Muscle layer of duodenum (tissue), 2 donors: ENCODE results near the gene CCDC181.
A peak's percentile ranks its signal among the peaks of the same experiment; 100 is the strongest.

Experiments used
- H3K27ac ChIP-seq: one replicate; pipeline ENCODE4 v1.7.0; 2013; ENCODE audit warnings: mild to moderate bottlenecking, low read length
- H3K27me3 ChIP-seq: one replicate; pipeline ENCODE4 v1.7.0; 2013; ENCODE audit warnings: low read depth, mild to moderate bottlenecking, control low read depth, low read length
- H3K36me3 ChIP-seq, 2 donors: one replicate each; pipeline ENCODE4 v1.7.0; 2013; ENCODE audit warnings: low read length in 2 of 2, control low read depth in 1 of 2, mild to moderate bottlenecking in 1 of 2; ENCODE audit not compliant: insufficient read depth in 2 of 2, control insufficient read depth in 1 of 2
- H3K4me1 ChIP-seq, 2 donors: one replicate each; pipeline ENCODE4 v1.7.0; 2013; ENCODE audit warnings: low read length in 2 of 2, mild to moderate bottlenecking in 2 of 2, control low read depth in 1 of 2, moderate library complexity in 1 of 2; ENCODE audit not compliant: insufficient read depth in 2 of 2, control insufficient read depth in 1 of 2
- H3K4me3 ChIP-seq, 2 donors: one replicate each; pipeline ENCODE4 v1.7.0; 2013; ENCODE audit warnings: low read length in 2 of 2, low read depth in 1 of 2, mild to moderate bottlenecking in 1 of 2
- H3K9me3 ChIP-seq, 2 donors: one replicate each; pipeline ENCODE4 v1.7.0; 2013; ENCODE audit warnings: low read length in 2 of 2, control low read depth in 1 of 2, mild to moderate bottlenecking in 1 of 2; ENCODE audit not compliant: control insufficient read depth in 1 of 2
- donor health status: healthy.

The CCDC181 gene

GRCh38 chr1:169395955-169396354 lies 31.3 kb downstream of the CCDC181 start:
- H3K9me3 ChIP-seq: no peaks in the 10 kb centered on the region
- no peaks in the 10 kb centered on the region for H3K27me3 ChIP-seq
- H3K4me3 ChIP-seq: no peak overlapping the region
- H3K4me1 ChIP-seq: no peaks in the 10 kb centered on the region
- H3K27ac ChIP-seq: no peak overlapping the region
- H3K36me3 ChIP-seq: peaks cover 9 to 35% of the 10 kb centered on the region in 2 donors

GRCh38 chr1:169392406-169392805 lies 34.9 kb downstream of the CCDC181 start:
- H3K27me3 ChIP-seq: no peaks in the 10 kb centered on the region
- H3K4me1 ChIP-seq: no peaks in the 10 kb centered on the region
- H3K9me3 ChIP-seq: no peaks in the 10 kb centered on the region
- H3K4me3 ChIP-seq: no peak overlapping the region
- H3K36me3 ChIP-seq: peaks cover 22 to 59% of the 10 kb centered on the region in 2 donors
- no peak overlapping the region for H3K27ac ChIP-seq

- peaks cover 28 to 68% of the 10 kb centered on the region in 2 donors for H3K36me3 ChIP-seq
- H3K27ac ChIP-seq: no peak overlapping the region
- H3K27me3 ChIP-seq: no peaks in the 10 kb centered on the region
- no peaks in the 10 kb centered on the region for H3K9me3 ChIP-seq
- H3K4me1 ChIP-seq: no peaks in the 10 kb centered on the region
- H3K4me3 ChIP-seq: no peak overlapping the region
These were observed 37.0 kb downstream of the CCDC181 start for GRCh38 chr1:169390303-169390702.

- Histone ChIP-seq H3K4me1 (no peaks in the 10 kb centered on the region), H3K9me3 (no peaks in the 10 kb centered on the region), H3K27ac (no peak overlapping the region), H3K4me3 (no peak overlapping the region), H3K27me3 (no peaks in the 10 kb centered on the region), H3K36me3 (peaks cover 33 to 81% of the 10 kb centered on the region in 2 donors)
These were observed 39.9 kb downstream of the CCDC181 start for GRCh38 chr1:169387399-169387798.

- Histone ChIP-seq H3K4me1 (no peaks in the 10 kb centered on the region), H3K4me3 (no peak overlapping the region), H3K27me3 (no peaks in the 10 kb centered on the region), H3K27ac (no peak overlapping the region), H3K9me3 (no peaks in the 10 kb centered on the region), H3K36me3 (peaks cover 39 to 75% of the 10 kb centered on the region in 2 donors)
These were observed 43.8 kb downstream of the CCDC181 start for GRCh38 chr1:169383449-169383848.

- Histone ChIP-seq H3K4me3 (no peak overlapping the region), H3K4me1 (no peaks in the 10 kb centered on the region), H3K9me3 (no peaks in the 10 kb centered on the region), H3K27ac (no peak overlapping the region), H3K27me3 (no peaks in the 10 kb centered on the region), H3K36me3 (peaks cover 48 to 75% of the 10 kb centered on the region in 2 donors)
These were observed 46.1 kb downstream of the CCDC181 start for GRCh38 chr1:169381162-169381561.

GRCh38 chr1:169371404-169371803 lies 55.9 kb downstream of the CCDC181 start:
- peaks cover 7 to 24% of the 10 kb centered on the region in 2 donors for H3K4me1 ChIP-seq
- no peak overlapping the region for H3K4me3 ChIP-seq
- peaks cover 12 to 29% of the 10 kb centered on the region in 2 donors for H3K36me3 ChIP-seq
- no peaks in the 10 kb centered on the region for H3K9me3 ChIP-seq
- H3K27me3 ChIP-seq: no peaks in the 10 kb centered on the region
- no peak overlapping the region for H3K27ac ChIP-seq

- Histone ChIP-seq H3K4me1 (peaks cover 7 to 24% of the 10 kb centered on the region in 2 donors), H3K27ac (peak overlapping the region; percentile 88), H3K9me3 (peaks cover 0 to 3% of the 10 kb centered on the region in 2 donors), H3K36me3 (peaks cover 6 to 25% of the 10 kb centered on the region in 2 donors), H3K27me3 (no peaks in the 10 kb centered on the region), H3K4me3 (peak overlapping the region; percentile 76 to 95)
These were observed 58.9 kb downstream of the CCDC181 start for GRCh38 chr1:169368406-169368769.

GRCh38 chr1:169367686-169368405 lies 59.4 kb downstream of the CCDC181 start, which contains the start of the genes BLZF1 and NME7:
BLZF1 (plus strand) TSS chr1:169368195; CDS start chr1:169369523, 1,328 bp downstream.
NME7 (minus strand) TSS chr1:169367797; CDS start chr1:169367710, 87 bp downstream.
- H3K27me3 ChIP-seq: no peaks in the 10 kb centered on the region
- peaks cover 7 to 24% of the 10 kb centered on the region in 2 donors for H3K4me1 ChIP-seq
- H3K36me3 ChIP-seq: peaks cover 3 to 19% of the 10 kb centered on the region in 2 donors
- H3K4me3 ChIP-seq: peak within 1 kb of the TSS; percentile 76 to 95
- peaks cover 0 to 3% of the 10 kb centered on the region in 2 donors for H3K9me3 ChIP-seq
- peak within 1 kb of the TSS; percentile 88 for H3K27ac ChIP-seq

GRCh38 chr1:169367096-169367685 lies 60.1 kb downstream of the CCDC181 start:
- Histone ChIP-seq H3K9me3 (peaks cover 0 to 3% of the 10 kb centered on the region in 2 donors), H3K4me3 (peak overlapping the region; percentile 76 to 95), H3K27me3 (no peaks in the 10 kb centered on the region), H3K36me3 (peaks cover 3 to 16% of the 10 kb centered on the region in 2 donors), H3K4me1 (peaks cover 7 to 24% of the 10 kb centered on the region in 2 donors), H3K27ac (peak overlapping the region; percentile 17)

GRCh38 chr1:169364948-169365347 lies 62.3 kb downstream of the CCDC181 start:
- Histone ChIP-seq H3K27ac (no peak overlapping the region), H3K4me1 (peaks cover 7 to 18% of the 10 kb centered on the region in 2 donors), H3K27me3 (no peaks in the 10 kb centered on the region), H3K4me3 (no peak overlapping the region), H3K36me3 (peaks cover 3 to 5% of the 10 kb centered on the region in 2 donors), H3K9me3 (peaks cover 0 to 3% of the 10 kb centered on the region in 2 donors)
